ENCODE measurements around the gene WEE2.

Gene WEE2

GRCh38 chr7:141691540-141691939, 16.6 kb upstream of the WEE2 start:
- no peak for DNase-seq (ENCODE audit: low spot score)

GRCh38 chr7:141691961-141692360, 16.2 kb upstream of the WEE2 start:
- no peak for DNase-seq (ENCODE audit: low spot score)

GRCh38 chr7:141693082-141693481, 15.1 kb upstream of the WEE2 start:
- DNase-seq (ENCODE audit: low spot score): no peak

- DNase-seq (ENCODE audit: low spot score): peak; percentile 14
These were observed 12.3 kb upstream of the WEE2 start for GRCh38 chr7:141695803-141696289.

GRCh38 chr7:141696348-141696747, 11.8 kb upstream of the WEE2 start:
- no peak for DNase-seq (ENCODE audit: low spot score)

- DNase-seq (ENCODE audit: low spot score): no peak
These were observed 10.8 kb upstream of the WEE2 start for GRCh38 chr7:141697211-141697871.

- DNase-seq (ENCODE audit: low spot score): peak; percentile 77
These were observed 9.7 kb upstream of the WEE2 start for GRCh38 chr7:141698247-141699015.

- DNase-seq (ENCODE audit: low spot score): no peak
These were observed 8.3 kb upstream of the WEE2 start for GRCh38 chr7:141699860-141700259.

- peak; percentile 26 for DNase-seq (ENCODE audit: low spot score)
These were observed 7.8 kb upstream of the WEE2 start for GRCh38 chr7:141700296-141700847.

GRCh38 chr7:141700848-141701371, 7.2 kb upstream of the WEE2 start:
- DNase-seq (ENCODE audit: low spot score): peak; percentile 44

GRCh38 chr7:141701489-141702046, 6.6 kb upstream of the WEE2 start:
- peak; percentile 89 for DNase-seq (ENCODE audit: low spot score)

- DNase-seq (ENCODE audit: low spot score): peak; percentile 68
These were observed 6.0 kb upstream of the WEE2 start, which contains the start of gene DENND11 for GRCh38 chr7:141702047-141702567. DENND11 (minus strand) TSS chr7:141702166; CDS start chr7:141702153, 13 bp downstream.

GRCh38 chr7:141702892-141703291, 5.3 kb upstream of the WEE2 start:
- DNase-seq (ENCODE audit: low spot score): no peak

GRCh38 chr7:141704112-141704511, 4.0 kb upstream of the WEE2 start:
- no peak for DNase-seq (ENCODE audit: low spot score)

GRCh38 chr7:141704741-141705140, 3.4 kb upstream of the WEE2 start:
- no peak for DNase-seq (ENCODE audit: low spot score)

GRCh38 chr7:141706239-141707064, 1.7 kb upstream of the WEE2 start:
- DNase-seq (ENCODE audit: low spot score): no peak

GRCh38 chr7:141709318-141709717, 1.2 kb downstream of the WEE2 start:
- DNase-seq (ENCODE audit: low spot score): no peak

- no peak for DNase-seq (ENCODE audit: low spot score)
These were observed 1.6 kb downstream of the WEE2 start for GRCh38 chr7:141709749-141710148.

- DNase-seq (ENCODE audit: low spot score): no peak
These were observed 2.1 kb downstream of the WEE2 start for GRCh38 chr7:141710301-141710700.

GRCh38 chr7:141712603-141713255, 4.6 kb downstream of the WEE2 start:
- DNase-seq (ENCODE audit: low spot score): no peak

GRCh38 chr7:141713890-141714289, 5.7 kb downstream of the WEE2 start:
- DNase-seq (ENCODE audit: low spot score): no peak

Data from NAMALWA (cell line).